GM18858 (cell line): ENCODE results near the gene ZNF681.
"Not testable (repeated sequence)": the region's sequence is repeated elsewhere in the genome, so short reads cannot be mapped to it uniquely, and the experiment has no call there.

Experiments
- ATAC-seq: cut with Tn5 transposase; IDR thresholded peaks from one replicate; pipeline ENCODE4 v1.9.1; 2021; ENCODE audit not compliant: unreplicated experiment

The ZNF681 gene

DNA sequence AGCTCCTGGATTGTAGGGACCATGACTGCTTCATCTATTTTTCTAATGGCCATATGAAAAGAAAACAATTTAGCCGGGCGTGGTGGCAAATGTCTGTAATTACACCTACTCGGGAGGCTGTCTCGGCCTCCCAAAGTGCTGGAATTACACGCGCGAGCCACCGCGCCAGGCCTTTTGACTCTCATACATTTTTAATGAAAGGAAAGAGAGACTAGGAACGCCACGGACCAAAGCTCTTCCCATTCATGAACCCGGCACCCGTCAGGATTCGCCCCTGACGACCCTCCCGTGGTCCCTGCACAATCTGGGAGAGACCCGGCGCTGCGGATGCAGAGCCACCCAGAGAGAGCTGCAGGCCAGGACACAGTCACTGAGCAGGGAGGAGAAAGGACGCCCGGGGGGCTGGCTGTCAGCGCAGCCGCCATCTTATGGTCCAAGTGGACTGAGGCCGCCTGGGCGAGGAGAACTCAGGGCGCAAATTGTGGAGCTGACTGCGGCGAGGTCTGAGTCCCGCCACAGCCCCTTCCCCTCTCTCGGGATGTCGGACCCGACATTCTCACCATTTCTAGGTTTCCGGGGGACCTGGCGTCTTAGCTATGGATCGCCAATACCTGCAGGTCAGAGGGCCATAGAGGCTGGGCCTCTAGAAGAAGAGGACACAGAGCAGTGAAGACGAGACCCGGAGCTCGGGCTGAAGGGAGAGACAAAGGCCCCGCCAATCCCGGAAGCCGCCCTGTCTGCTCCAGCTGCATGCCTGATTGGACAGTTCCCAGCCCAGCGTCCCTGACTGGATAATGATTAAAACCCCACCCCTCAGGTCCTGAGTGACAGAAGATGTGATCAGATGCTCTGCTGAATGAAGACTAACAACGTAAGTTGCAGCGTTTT is at the start of gene ZNF681:
Gene ZNF681, minus strand, starts transcription at position 705 of the 888 bp plus-strand sequence. Its CDS starts 142 bp downstream, at position 563.
- ATAC-seq = peak; percentile 87

GRCh38 chr19:23804676-23805075 is 46.0 kb upstream of the ZNF681 start:
- no peak for ATAC-seq

- no peak for ATAC-seq
Measured at GRCh38 chr19:23802290-23802689, 43.6 kb upstream of the ZNF681 start.

DNA sequence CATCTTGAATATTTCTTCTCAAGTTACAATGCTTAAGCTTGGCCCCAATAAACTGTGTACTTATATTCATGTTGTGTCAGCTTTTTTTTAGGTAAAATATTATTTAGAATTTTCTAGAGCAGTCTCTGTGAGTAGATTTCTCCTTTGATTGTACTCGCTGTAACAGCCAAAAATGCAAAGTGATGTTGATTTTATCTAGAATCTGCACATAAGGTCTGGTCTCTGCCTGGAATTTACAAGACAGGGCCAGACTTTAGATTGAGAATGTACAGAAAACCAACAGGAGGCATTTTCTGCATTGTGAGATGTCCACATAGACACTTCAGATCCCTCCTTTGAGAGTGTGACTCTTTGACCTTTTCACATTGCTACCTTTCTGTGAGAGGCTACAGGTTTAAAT is 43.1 kb upstream of the ZNF681 start:
- no peak for ATAC-seq

- no peak for ATAC-seq
Measured at GRCh38 chr19:23800868-23801267, 42.2 kb upstream of the ZNF681 start.

GRCh38 chr19:23800271-23800670 is 41.6 kb upstream of the ZNF681 start:
- no peak for ATAC-seq

DNA sequence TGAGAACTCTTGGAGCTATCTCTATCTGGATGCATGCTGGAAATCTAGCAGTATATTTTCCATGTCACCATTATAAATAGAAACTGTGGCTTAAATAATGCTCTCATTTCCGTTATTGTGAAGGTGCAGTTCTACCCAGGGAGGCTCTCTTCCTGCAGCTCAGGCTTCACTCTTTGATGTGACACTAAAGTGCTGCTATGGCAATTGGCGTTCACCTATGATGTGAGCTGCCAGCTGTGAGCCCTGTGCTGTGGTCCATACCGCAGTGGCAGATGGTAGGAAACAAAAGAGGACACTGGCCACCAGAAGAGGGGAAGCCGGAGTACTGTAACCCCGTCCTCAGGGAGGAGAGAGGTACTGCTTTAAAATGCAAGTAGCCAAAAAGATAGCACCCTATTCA is 40.6 kb upstream of the ZNF681 start:
- ATAC-seq = no peak

GRCh38 chr19:23795462-23795861 is 36.8 kb upstream of the ZNF681 start:
- ATAC-seq = no peak

DNA sequence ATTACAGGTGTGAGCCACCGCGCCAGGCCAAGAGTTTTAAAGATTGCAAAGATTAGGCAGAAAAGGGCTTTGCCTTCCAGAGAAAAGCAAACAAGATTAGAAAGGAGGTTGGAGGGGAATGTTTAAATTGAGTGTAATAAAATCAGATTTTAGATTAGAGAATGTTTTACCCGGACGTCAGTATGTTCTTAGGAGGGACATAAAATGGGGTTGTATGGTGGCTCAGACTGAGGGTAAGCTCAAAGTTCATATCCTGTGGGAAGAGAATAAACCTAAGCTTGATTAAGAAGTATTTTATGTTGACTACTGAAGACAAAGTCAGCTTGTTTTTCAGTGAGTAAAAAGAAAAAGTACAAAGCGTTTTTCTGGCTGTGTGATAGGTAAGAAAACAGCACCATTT is 34.1 kb upstream of the ZNF681 start:
- no peak for ATAC-seq

- no peak for ATAC-seq
Measured at GRCh38 chr19:23790641-23791488, 32.2 kb upstream of the ZNF681 start.

DNA sequence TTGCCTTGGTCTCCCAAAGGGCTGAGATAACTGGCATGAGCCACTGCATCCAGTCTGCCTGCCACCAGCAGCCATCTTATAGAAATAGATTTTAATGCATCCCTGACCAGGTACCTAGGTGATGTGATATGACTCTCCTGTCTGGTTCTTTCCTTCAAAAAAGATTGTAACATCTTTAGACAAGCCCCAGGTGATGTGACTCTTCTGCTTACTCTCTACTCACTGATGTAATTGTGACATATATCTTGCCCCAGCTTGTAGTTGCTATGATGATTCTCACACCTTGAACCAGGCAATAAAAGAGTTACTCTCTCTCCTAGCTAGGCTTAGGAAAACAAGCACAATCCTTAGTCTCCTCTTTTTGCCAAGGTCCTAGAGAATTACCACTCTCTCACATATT is 30.6 kb upstream of the ZNF681 start:
- ATAC-seq = no peak

DNA sequence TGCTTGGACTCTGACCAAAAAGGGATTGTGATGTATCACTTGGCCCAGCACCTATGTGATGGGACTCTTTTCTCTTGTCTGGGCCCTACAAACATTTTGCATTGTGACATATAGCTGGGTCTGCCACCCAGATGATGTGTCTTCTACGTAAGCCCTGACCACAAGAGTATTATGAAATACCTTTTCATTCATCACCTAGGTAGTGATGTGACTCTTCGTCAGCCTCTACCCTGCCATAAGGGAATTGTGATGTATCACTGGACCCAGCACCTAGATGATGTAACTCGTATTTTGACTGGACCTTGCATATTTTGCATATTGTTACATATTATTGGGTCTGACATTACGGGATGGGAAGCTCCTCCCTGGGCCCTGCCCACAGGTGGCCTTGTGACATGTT is 29.7 kb upstream of the ZNF681 start:
- no peak for ATAC-seq

DNA sequence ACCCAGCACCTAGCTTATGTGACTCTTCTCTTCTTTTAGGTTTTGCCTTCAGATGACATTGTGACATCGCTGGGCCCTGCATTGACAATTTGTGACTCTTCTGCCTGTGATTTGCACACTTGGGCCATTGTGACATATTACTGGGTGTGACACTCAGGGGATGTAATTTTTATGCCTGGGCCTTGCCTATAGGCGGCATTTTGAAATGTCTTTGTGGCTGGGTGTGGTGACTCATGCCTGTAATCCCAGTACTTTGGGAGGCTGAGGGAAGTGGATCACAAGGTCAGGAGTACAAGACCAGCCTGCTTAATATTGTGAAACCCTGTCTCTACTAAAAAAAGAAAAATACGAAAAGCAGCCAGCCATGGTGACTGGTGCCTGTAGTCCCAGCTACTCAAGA is 28.4 kb upstream of the ZNF681 start:
- no peak for ATAC-seq

GRCh38 chr19:23785982-23786381 is 27.3 kb upstream of the ZNF681 start:
- ATAC-seq = no peak

- no peak for ATAC-seq
Measured at GRCh38 chr19:23784274-23784673, 25.6 kb upstream of the ZNF681 start.

DNA sequence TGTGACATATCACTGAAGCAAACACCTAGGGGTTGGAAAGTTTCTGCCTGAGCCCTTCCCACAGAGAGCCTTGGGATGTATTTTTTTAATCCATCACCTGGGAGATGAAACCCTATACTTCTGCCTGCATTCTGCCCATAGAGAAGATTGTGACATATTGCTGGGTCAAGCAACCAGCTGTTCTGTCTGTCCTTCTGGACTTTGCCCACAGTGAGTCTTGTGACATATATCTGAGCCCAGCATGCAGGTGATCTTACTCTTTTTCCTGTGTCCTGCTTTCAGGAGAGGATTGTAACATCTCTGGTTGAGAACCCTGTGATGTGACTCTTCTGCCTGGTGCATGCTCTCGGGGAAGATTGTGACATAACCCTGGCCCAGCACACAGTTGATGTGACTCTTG is 24.9 kb upstream of the ZNF681 start:
- ATAC-seq = no peak

DNA sequence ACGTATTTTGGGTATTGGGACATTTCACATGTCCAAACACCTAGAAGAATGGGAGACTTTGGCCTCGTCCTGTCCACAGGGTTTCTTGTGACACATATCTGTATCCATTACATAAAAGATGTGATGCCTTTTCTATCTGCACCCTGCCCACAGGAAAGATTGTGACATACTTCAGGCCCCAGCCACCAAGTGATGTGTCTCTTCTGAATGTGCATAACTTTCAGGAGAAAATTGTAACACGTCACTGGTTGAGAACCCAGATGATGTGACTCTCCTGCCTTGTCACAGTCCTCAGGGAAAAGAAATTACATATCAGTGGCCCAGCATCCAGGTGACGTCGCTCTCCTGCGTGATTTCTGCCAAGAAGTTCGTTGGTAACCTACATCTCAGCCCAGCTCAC is 21.0 kb upstream of the ZNF681 start:
- ATAC-seq = no peak

DNA sequence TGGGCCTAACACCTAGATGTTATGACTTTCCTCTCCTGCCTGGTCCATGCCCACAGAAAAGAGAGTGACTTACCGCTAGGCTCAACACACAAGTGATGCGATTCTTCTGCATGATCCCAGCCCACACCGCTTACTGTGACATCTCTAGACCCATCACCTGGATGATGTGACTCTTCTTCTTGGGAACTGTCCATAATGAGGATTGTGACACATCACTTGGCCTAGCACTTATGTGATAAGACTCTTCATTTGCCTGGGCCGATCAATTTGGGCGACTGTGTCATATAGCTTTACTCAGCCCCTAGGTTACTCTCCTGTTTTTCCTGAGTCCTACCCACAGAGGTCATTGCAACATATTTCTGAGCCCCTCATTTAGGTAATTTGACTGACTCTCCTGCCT is 19.9 kb upstream of the ZNF681 start:
- ATAC-seq = no peak

- ATAC-seq = not testable (repeated sequence)
Measured at GRCh38 chr19:23778036-23778435, 19.3 kb upstream of the ZNF681 start.

- ATAC-seq = no peak
Measured at GRCh38 chr19:23777216-23777615, 18.5 kb upstream of the ZNF681 start.

DNA sequence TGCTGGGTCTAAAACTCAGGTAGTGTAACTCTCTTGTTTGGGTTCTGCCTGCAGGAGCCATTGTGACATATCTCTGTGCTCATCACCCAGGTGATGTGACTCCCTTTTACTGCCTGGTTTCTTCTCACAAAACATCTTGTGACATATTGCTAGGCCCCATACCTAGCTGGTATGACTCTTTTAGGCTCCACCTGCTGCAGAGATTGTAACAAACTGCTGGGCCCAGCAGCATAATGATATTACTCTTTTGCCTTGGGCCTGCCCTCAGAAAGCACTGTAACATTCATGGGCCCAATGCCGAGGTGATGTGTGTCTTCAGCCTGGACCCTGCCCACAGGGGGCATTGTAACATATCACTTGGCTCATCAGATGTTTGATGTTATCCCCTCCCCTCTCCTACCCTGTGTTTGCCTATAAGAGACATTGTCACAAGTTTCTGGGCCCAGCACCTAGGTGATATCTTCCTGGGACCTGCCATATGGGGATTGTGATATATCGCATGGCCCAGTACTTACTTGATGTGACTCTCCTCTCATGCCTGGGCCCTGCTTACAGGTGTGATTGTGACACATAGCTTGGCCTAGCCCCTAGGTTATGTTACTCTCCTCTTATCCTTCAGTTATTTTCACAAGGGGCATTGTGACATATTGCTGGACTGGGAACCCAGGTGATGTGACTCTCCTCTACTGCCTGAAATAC is 18.0 kb upstream of the ZNF681 start:
- no peak for ATAC-seq
